ENCODE results near the gene ACSF3.
"Not testable (repeated sequence)": the region's sequence is repeated elsewhere in the genome, so short reads cannot be mapped to it uniquely, and the experiment has no call there.

The ACSF3 gene

DNA sequence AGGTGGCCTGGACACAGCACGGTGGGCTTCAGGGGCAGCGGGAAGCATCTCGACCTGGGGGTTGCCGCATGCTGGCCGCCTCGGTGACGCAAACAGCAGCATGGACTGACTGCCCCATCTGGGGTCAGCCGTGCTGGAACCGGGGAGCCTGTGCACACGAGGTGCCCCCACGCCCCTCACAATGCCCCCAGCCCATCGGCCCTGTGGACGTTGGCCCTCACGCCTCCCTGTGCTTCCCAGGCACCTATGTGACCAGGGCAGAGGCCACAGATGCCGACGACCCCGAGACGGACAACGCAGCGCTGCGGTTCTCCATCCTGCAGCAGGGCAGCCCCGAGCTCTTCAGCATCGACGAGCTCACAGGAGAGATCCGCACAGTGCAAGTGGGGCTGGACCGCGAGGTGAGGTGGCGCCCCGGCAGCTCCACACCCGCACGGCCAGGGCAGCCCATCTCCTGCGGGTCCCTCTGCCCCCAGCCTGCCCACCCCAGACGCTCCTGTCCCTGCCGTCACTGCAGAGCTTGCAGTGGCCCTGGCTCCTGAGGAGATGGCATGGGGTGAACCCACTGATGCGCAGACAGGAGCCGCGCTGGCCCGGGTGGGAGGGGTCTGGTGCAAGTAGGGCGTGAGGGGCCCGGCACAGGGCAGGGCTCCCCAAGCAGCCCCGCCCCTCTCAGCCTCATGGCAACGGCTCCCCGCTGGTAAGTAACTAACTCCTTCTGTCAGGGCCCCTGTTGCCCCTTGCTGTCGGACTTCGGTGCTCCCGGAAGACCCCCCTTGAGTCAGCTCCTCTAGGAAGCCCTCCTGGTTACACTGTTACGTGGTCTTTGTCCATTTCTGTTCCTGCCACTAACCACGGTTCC, 91.5 kb downstream of the ACSF3 start:
- Histone ChIP-seq H3K36me3 (ENCODE audit: control insufficient read depth, insufficient read depth, low read length) (no peaks in the 10 kb centered on the region), H3K4me1 (ENCODE audit: control insufficient read depth, insufficient read depth, low read length) (no peaks in the 10 kb centered on the region), H3K9ac (ENCODE audit: low read length) (no peak overlapping the region), H3K27ac (ENCODE audit: low read depth, low read length) (no peak overlapping the region), H3K4me3 (ENCODE audit: low read length) (no peak overlapping the region), H3K27me3 (ENCODE audit: control insufficient read depth, insufficient read depth, low read length) (peaks cover 14% of the 10 kb centered on the region)

DNA sequence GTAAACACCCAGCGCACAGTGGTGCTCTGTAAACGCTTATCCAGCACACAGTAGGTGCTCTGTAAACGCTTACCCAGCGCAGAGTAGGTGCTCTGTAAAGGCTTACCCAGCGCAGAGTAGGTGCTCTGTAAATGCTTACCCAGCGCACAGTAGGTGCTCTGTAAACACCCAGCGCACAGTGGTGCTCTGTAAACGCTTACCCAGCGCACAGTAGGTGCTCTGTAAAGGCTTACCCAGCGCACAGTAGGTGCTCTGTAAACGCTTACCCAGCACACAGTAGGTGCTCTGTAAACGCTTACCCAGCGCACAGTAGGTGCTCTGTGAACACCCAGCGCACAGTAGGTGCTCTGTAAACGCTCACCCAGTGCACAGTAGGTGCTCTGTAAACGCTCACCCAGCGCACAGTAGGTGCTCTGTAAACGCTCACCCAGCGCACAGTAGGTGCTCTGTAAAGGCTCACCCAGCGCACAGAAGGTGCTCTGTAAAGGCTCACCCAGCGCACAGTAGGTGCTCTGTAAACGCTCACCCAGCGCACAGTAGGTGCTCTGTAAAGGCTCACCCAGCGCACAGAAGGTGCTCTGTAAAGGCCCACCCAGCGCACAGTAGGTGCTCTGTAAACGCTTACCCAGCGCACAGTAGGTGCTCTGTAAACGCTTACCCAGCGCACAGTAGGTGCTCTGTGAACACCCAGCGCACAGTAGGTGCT, 92.4 kb downstream of the ACSF3 start:
- H3K4me3 ChIP-seq (ENCODE audit: low read length); H3K36me3 ChIP-seq (ENCODE audit: control insufficient read depth, insufficient read depth, low read length); H3K27ac ChIP-seq (ENCODE audit: low read depth, low read length); H3K9ac ChIP-seq (ENCODE audit: low read length); H3K4me1 ChIP-seq (ENCODE audit: control insufficient read depth, insufficient read depth, low read length): not testable (repeated sequence)
- H3K27me3 ChIP-seq (ENCODE audit: control insufficient read depth, insufficient read depth, low read length): peaks cover 15% of the 10 kb centered on the region

DNA sequence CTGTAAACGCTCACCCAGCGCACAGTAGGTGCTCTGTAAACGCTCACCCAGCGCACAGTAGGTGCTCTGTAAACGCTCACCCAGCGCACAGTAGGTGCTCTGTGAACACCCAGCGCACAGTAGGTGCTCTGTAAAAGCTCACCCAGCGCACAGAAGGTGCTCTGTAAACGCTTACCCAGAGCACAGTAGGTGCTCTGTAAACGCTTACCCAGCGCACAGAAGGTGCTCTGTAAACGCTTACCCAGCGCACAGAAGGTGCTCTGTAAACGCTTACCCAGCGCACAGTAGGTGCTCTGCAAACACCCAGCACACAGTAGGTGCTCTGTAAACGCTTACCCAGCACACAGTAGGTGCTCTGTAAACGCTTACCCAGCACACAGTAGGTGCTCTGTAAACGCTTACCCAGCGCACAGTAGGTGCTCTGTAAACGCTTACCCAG, 93.0 kb downstream of the ACSF3 start:
- H3K27me3 ChIP-seq (ENCODE audit: control insufficient read depth, insufficient read depth, low read length): peaks cover 17% of the 10 kb centered on the region
- H3K36me3 ChIP-seq (ENCODE audit: control insufficient read depth, insufficient read depth, low read length); H3K4me1 ChIP-seq (ENCODE audit: control insufficient read depth, insufficient read depth, low read length); H3K9ac ChIP-seq (ENCODE audit: low read length); H3K4me3 ChIP-seq (ENCODE audit: low read length); H3K27ac ChIP-seq (ENCODE audit: low read depth, low read length): not testable (repeated sequence)

- no peaks in the 10 kb centered on the region for H3K36me3 ChIP-seq (ENCODE audit: control insufficient read depth, insufficient read depth, low read length)
Measured at GRCh38 chr16:89187032-89187769, 93.5 kb downstream of the ACSF3 start.

DNA sequence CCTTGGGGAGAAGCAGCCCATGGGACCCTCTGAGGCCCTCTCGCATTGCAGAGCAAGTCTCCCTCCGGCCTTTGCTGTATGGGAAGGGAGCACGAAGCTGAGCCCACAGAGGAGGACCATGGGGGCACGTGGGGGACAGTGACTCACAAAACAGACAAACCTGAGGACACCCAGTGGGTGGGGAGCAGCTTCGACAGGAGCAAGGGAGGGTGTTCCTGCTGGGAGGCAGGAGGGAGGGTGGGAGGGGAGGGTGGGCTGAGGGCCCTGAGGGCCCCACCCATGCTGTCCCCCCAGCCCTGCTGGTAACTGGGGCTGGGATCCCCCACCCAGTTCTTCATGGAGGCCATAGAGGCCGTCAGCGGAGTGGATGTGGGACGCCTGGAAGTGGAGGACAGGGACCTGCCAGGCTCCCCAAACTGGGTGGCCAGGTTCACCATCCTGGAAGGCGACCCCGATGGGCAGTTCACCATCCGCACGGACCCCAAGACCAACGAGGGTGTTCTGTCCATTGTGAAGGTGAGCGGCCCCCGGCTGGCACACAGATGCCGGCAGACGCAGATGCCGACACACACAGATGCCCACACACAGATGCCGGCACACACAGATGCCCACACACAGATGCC, 94.2 kb downstream of the ACSF3 start:
- no peaks in the 10 kb centered on the region for H3K4me1 ChIP-seq (ENCODE audit: control insufficient read depth, insufficient read depth, low read length)
- no peak overlapping the region for H3K27ac ChIP-seq (ENCODE audit: low read depth, low read length)
- H3K9ac ChIP-seq (ENCODE audit: low read length): no peak overlapping the region
- H3K36me3 ChIP-seq (ENCODE audit: control insufficient read depth, insufficient read depth, low read length): no peaks in the 10 kb centered on the region
- H3K4me3 ChIP-seq (ENCODE audit: low read length): no peak overlapping the region
- peaks cover 17% of the 10 kb centered on the region for H3K27me3 ChIP-seq (ENCODE audit: control insufficient read depth, insufficient read depth, low read length)

More at GRCh38 chr16:89187032-89187769, 93.5 kb downstream of the ACSF3 start:
- H3K4me3 ChIP-seq (ENCODE audit: low read length): no peak overlapping the region
- H3K27me3 ChIP-seq (ENCODE audit: control insufficient read depth, insufficient read depth, low read length): peaks cover 17% of the 10 kb centered on the region
- no peak overlapping the region for H3K9ac ChIP-seq (ENCODE audit: low read length)
- no peaks in the 10 kb centered on the region for H3K4me1 ChIP-seq (ENCODE audit: control insufficient read depth, insufficient read depth, low read length)
- H3K27ac ChIP-seq (ENCODE audit: low read depth, low read length): no peak overlapping the region

DNA sequence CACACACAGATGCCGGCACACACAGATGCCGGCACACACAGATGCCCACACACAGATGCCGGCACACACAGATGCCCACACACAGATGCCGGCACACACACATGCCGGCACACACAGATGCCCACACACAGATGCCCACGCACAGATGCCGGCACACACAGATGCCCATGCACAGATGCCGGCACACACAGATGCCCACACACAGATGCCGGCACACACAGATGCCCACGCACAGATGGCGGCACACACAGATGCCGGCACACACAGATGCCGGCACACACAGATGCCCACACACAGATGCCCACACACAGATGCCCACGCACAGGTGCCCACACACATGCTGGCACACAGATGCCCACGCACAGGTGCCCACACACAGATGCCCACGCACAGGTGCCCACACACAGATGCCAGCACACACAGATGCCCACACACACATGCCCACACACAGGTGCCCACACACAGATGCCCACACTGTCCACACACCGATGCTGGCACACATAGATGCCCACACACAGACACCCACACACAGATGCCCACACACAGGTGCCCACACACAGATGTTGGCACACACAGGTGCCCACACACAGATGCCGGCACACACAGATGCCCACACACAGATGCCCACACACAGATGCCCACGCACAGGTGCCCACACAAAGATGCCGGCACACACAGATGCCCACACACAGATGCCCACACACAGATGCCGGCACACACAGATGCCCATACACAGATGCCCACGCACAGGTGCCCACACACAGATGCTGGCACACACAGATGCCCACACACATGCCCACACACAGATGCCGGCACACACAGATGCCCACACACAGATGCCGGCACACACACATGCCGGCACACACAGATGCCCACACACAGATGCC, 95.1 kb downstream of the ACSF3 start:
- H3K4me1 ChIP-seq (ENCODE audit: control insufficient read depth, insufficient read depth, low read length); H3K4me3 ChIP-seq (ENCODE audit: low read length); H3K27ac ChIP-seq (ENCODE audit: low read depth, low read length); H3K36me3 ChIP-seq (ENCODE audit: control insufficient read depth, insufficient read depth, low read length); H3K9ac ChIP-seq (ENCODE audit: low read length): not testable (repeated sequence)
- peaks cover 12% of the 10 kb centered on the region for H3K27me3 ChIP-seq (ENCODE audit: control insufficient read depth, insufficient read depth, low read length)

- Histone ChIP-seq H3K4me3 (ENCODE audit: low read length) (no peak overlapping the region), H3K27me3 (ENCODE audit: control insufficient read depth, insufficient read depth, low read length) (peaks cover 6% of the 10 kb centered on the region), H3K4me1 (ENCODE audit: control insufficient read depth, insufficient read depth, low read length) (no peaks in the 10 kb centered on the region), H3K36me3 (ENCODE audit: control insufficient read depth, insufficient read depth, low read length) (no peaks in the 10 kb centered on the region), H3K27ac (ENCODE audit: low read depth, low read length) (no peak overlapping the region), H3K9ac (ENCODE audit: low read length) (no peak overlapping the region)
Measured at GRCh38 chr16:89189358-89190025, 95.8 kb downstream of the ACSF3 start.

- H3K27ac ChIP-seq (ENCODE audit: low read depth, low read length): no peak overlapping the region
- no peaks in the 10 kb centered on the region for H3K36me3 ChIP-seq (ENCODE audit: control insufficient read depth, insufficient read depth, low read length)
- no peak overlapping the region for H3K4me3 ChIP-seq (ENCODE audit: low read length)
- no peak overlapping the region for H3K9ac ChIP-seq (ENCODE audit: low read length)
- H3K27me3 ChIP-seq (ENCODE audit: control insufficient read depth, insufficient read depth, low read length): peaks cover 3% of the 10 kb centered on the region
- H3K4me1 ChIP-seq (ENCODE audit: control insufficient read depth, insufficient read depth, low read length): no peaks in the 10 kb centered on the region
Measured at GRCh38 chr16:89190150-89190958, 96.7 kb downstream of the ACSF3 start.

DNA sequence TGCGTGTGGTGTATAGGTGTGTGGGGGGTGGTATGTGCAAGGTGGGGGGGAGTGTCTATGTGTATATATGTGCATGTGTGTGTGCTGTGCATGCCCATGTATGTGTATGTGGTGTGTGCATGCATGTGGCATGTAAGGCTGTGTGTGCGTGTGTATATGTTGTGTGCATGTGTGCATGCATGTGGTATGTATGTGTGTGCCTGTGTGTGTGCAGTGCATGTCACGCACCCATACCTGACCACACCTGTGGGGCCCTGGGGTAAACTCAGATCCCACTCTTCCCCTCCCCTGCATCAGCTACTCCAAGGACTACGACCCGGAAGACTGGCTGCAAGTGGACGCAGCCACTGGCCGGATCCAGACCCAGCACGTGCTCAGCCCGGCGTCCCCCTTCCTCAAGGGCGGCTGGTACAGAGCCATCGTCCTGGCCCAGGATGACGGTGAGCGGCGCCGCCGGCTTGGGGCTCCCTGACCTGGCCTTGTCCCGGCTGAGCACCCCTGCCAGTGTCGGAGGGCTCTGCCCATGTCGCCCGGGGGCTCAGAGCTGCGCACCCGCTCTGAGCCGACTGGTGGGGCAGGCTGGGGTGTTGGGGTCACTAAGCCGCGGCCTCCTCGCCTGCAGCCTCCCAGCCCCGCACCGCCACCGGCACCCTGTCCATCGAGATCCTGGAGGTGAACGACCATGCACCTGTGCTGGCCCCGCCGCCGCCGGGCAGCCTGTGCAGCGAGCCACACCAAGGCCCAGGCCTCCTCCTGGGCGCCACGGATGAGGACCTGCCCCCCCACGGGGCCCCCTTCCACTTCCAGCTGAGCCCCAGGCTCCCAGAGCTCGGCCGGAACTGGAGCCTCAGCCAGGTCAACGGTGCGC, 97.6 kb downstream of the ACSF3 start:
- Histone ChIP-seq H3K27ac (ENCODE audit: low read depth, low read length) (no peak overlapping the region), H3K4me1 (ENCODE audit: control insufficient read depth, insufficient read depth, low read length) (no peaks in the 10 kb centered on the region), H3K9ac (ENCODE audit: low read length) (no peak overlapping the region), H3K4me3 (ENCODE audit: low read length) (no peak overlapping the region), H3K36me3 (ENCODE audit: control insufficient read depth, insufficient read depth, low read length) (no peaks in the 10 kb centered on the region), H3K27me3 (ENCODE audit: control insufficient read depth, insufficient read depth, low read length) (peaks cover 3% of the 10 kb centered on the region)

- H3K4me3 ChIP-seq (ENCODE audit: low read length): peak overlapping the region; percentile 58
- no peak overlapping the region for H3K27ac ChIP-seq (ENCODE audit: low read depth, low read length)
- no peaks in the 10 kb centered on the region for H3K4me1 ChIP-seq (ENCODE audit: control insufficient read depth, insufficient read depth, low read length)
- no peak overlapping the region for H3K9ac ChIP-seq (ENCODE audit: low read length)
- no peaks in the 10 kb centered on the region for H3K36me3 ChIP-seq (ENCODE audit: control insufficient read depth, insufficient read depth, low read length)
- H3K27me3 ChIP-seq (ENCODE audit: control insufficient read depth, insufficient read depth, low read length): peaks cover 3% of the 10 kb centered on the region
Measured at GRCh38 chr16:89191901-89192185, 98.2 kb downstream of the ACSF3 start.
